Measurements from ENCODE around the gene COMMD4. TPM values are rescaled to one million over a fixed set of nuclear protein-coding genes. Genes with fewer than 3 reads are reported as not detected.

Gene COMMD4
- total and polyA plus RNA-seq, 10 of the 15 experiments (the other 5 are each of a cell fraction or from before 2014, with no cell fraction given) = 14.5 to 118 (median 75.3) TPM

- TF ChIP-seq SPI1 (IDR thresholded peaks at IDR 0.05; ENCODE audit: borderline replicate concordance, insufficient read depth, low read depth, low read length) (no peak), CREM (IDR thresholded peaks at IDR 0.05; ENCODE audit: low read depth) (no peak)
These were observed 2.9 kb downstream of the COMMD4 start (continued) for GRCh38 chr15:75338661-75339240.

- TF ChIP-seq CUX1 (IDR thresholded peaks at IDR 0.05; ENCODE audit: insufficient replicate concordance, low read depth, low read length) (no peak), NFIC (IDR thresholded peaks at IDR 0.05; ENCODE audit: low read depth, low read length) (no peak)
- Histone ChIP-seq H3K9me3 (replicated peaks; ENCODE audit: control insufficient read depth, insufficient read depth, low read length) (no peaks in the 10 kb centered on the region), H3K4me2 (ENCODE audit: control insufficient read depth, insufficient read depth) (no peak overlapping the region), H2AFZ (ENCODE audit: control insufficient read depth, low read depth, low read length) (no peak overlapping the region), H3K36me3 (ENCODE audit: control insufficient read depth in 2 of 2, insufficient read depth in 2 of 2, low read length in 1 of 2) (peaks cover 0 to 5% of the 10 kb centered on the region in 2 experiments; a peak in 1 of 4 replicates), H4K20me1 (ENCODE audit: control insufficient read depth, insufficient read depth) (no peaks in the 10 kb centered on the region), H3K4me3 (no peak overlapping the region), H3K27me3 (replicated peaks in 1 of 2; ENCODE audit: control insufficient read depth in 2 of 2, insufficient read depth in 2 of 2, low read length in 1 of 2) (no peaks in the 10 kb centered on the region), H3K79me2 (ENCODE audit: control insufficient read depth, insufficient read depth, low read length) (peaks cover 10% of the 10 kb centered on the region), H3K9ac (ENCODE audit: control insufficient read depth, insufficient read depth, low read length) (no peak overlapping the region), H3K4me1 (ENCODE audit: control insufficient read depth, insufficient read depth, low read length) (no peaks in the 10 kb centered on the region; the same call in 1 of the 2 replicates), H3K27ac (ENCODE audit: control insufficient read depth, insufficient read depth) (no peak overlapping the region)
- RAD21 ChIA-PET (ENCODE audit: unreplicated experiment) = no interaction called here
- BruUV-seq (replicated peaks) = no TSS peak
- SMC1A ChIA-PET (ENCODE audit: uncharacterized antibody, unreplicated experiment) = interaction anchor here (1.4 kb wide), 1 partner anchor 28 kb away, joined by 4 read pairs; no protein-coding TSS in a partner anchor
- POLR2A ChIA-PET = no interaction called here
- DNase-seq (ENCODE audit: low read depth, low spot score) = no peak
- ATAC-seq = no peak
- CTCF ChIA-PET = interaction anchor here (1.2 kb wide), 1 partner anchor 28 kb away, joined by 3 read pairs; no protein-coding TSS in a partner anchor
- in situ Hi-C loops (cut with MboI) = no loop called here
- WGBS (ENCODE audit: insufficient coverage, insufficient replicate concordance, low lambda C conversion rate, missing lambda C conversion rate) = 91% methylated on average over 13 of the region's 13 CpGs
- intact Hi-C loops (cut with micrococcal nuclease; ENCODE audit: unreplicated experiment) = no loop called here
- no peak for FAIRE-seq
These were observed 3.8 kb downstream of the COMMD4 start for GRCh38 chr15:75339531-75340240.

All from GM12878 (cell line).